H1 (cell line): ENCODE results near the gene TMEM273. TPM values are rescaled to one million over a fixed set of nuclear protein-coding genes. Genes with fewer than 3 reads are reported as not detected.

ENCODE experiments used
- CTCF ChIA-PET: fragments of 300-600 bp; sonication (Branson Sonifier 250); formaldehyde crosslinking; loops from one replicate; lab custom pipeline; 2021; ENCODE audit not compliant: partially characterized antibody; lab: Charles Lee
- POLR2A ChIA-PET: fragments of 300-600 bp; sonication (Branson Sonifier 250); formaldehyde crosslinking; loops from one replicate; lab custom pipeline; 2021; ENCODE audit warnings: inconsistent platforms; ENCODE audit not compliant: partially characterized antibody; lab: Charles Lee
- DNase-seq, 2 experiments: peaks; one replicate each; pipeline versions ENCODE4 v3.0.0 to v3.0.0-alpha.2; 2010 to 2022; ENCODE audit warnings: low spot score in 2 of 2, low read depth in 1 of 2, mixed read lengths in 1 of 2
- FAIRE-seq: peaks from 2 replicates; lab custom pipeline; 2011; peaks lifted over from hg19 to GRCh38; lab: Jason Lieb, UNC
- H2AFZ ChIP-seq: 2 replicates; pipeline ENCODE4 v1.8.1; 2012; ENCODE audit warnings: low read length, inconsistent platforms
- H2AK5ac ChIP-seq: 2 replicates; pipeline ENCODE4 v1.6.1; 2013; ENCODE audit warnings: low read depth, low read length
- H2BK120ac ChIP-seq: replicated peaks from 2 replicates; pipeline ENCODE3; 2013; ENCODE audit warnings: low read depth, low read length, inconsistent platforms
- H2BK12ac ChIP-seq: 2 replicates; pipeline ENCODE4 v1.6.1; 2013; ENCODE audit warnings: low read depth, low read length
- H2BK15ac ChIP-seq: 2 replicates; pipeline ENCODE4 v1.6.1; 2013; ENCODE audit warnings: low read length
- H2BK20ac ChIP-seq: 2 replicates; pipeline ENCODE4 v1.6.1; 2013; ENCODE audit warnings: low read length
- H2BK5ac ChIP-seq: 2 replicates; pipeline ENCODE4 v1.6.1; 2013; ENCODE audit warnings: low read depth, low read length
- H3K14ac ChIP-seq: 2 replicates; pipeline ENCODE4 v1.6.1; 2013; ENCODE audit warnings: inconsistent platforms; ENCODE audit not compliant: insufficient read length
- H3K18ac ChIP-seq: 2 replicates; pipeline ENCODE4 v1.6.1; 2013; ENCODE audit warnings: low read length; ENCODE audit errors: extremely low read depth
- H3K23ac ChIP-seq: 2 replicates; pipeline ENCODE4 v1.6.1; 2013; ENCODE audit warnings: inconsistent platforms; ENCODE audit not compliant: insufficient read length
- H3K23me2 ChIP-seq: 2 replicates; pipeline ENCODE4 v1.6.1; 2013; ENCODE audit warnings: low read depth, low read length
- H3K27ac ChIP-seq: 2 replicates; pipeline ENCODE4 v1.6.1; 2011; ENCODE audit warnings: low read depth, low read length, inconsistent platforms
- H3K27me3 ChIP-seq, 4 experiments: replicated peaks in 1 of 4; 1 replicate in 1 of 4; 2 replicates in 3 of 4; pipeline versions ENCODE4 v1.6.1 to v1.8.1; 2011 to 2013; ENCODE audit warnings: low read length in 3 of 4, mild to moderate bottlenecking in 3 of 4, inconsistent platforms in 2 of 4, mixed read lengths in 2 of 4, moderate library complexity in 1 of 4; ENCODE audit not compliant: control insufficient read depth in 3 of 4, insufficient read depth in 3 of 4; ENCODE audit errors: extremely low read depth in 1 of 4
- H3K36me3 ChIP-seq, 4 experiments: 2 replicates each; pipeline versions ENCODE4 v1.6.1 to v1.8.1; 2011 to 2013; ENCODE audit warnings: mild to moderate bottlenecking in 4 of 4, low read length in 3 of 4, moderate library complexity in 2 of 4, control low read depth in 1 of 4, inconsistent platforms in 1 of 4; ENCODE audit not compliant: insufficient read depth in 4 of 4, control insufficient read depth in 2 of 4
- H3K4ac ChIP-seq: replicated peaks from 2 replicates; pipeline ENCODE3; 2013; ENCODE audit warnings: low read length, low read depth, mixed read lengths, inconsistent platforms; ENCODE audit not compliant: insufficient read length
- H3K4me1 ChIP-seq, 4 experiments: replicated peaks in 1 of 4; 1 replicate in 1 of 4; 2 replicates in 3 of 4; pipeline versions ENCODE4 v1.6.1 to v1.8.1; 2011 to 2013; ENCODE audit warnings: low read length in 3 of 4, inconsistent platforms in 2 of 4, mixed read lengths in 1 of 4; ENCODE audit not compliant: insufficient read depth in 4 of 4, control insufficient read depth in 3 of 4
- H3K4me2 ChIP-seq, 2 experiments: 2 replicates each; pipeline versions ENCODE4 v1.6.1 to v1.8.1; 2011 to 2013; ENCODE audit warnings: low read depth in 2 of 2, low read length in 2 of 2, control low read depth in 1 of 2, inconsistent platforms in 1 of 2, mild to moderate bottlenecking in 1 of 2; ENCODE audit not compliant: insufficient read depth in 1 of 2
- H3K4me3 ChIP-seq, 4 experiments: fragments of 200-600, 300-600 bp in 1 of 4; sonication (generic), shearing (Covaris generic), sonication (Bioruptor Twin) in 1 of 4; 2 replicates each; pipeline versions ENCODE4 v1.5.1 to v1.8.1; 2011 to 2016; ENCODE audit warnings: low read length in 4 of 4, low read depth in 3 of 4, control low read depth in 2 of 4, inconsistent platforms in 2 of 4, mild to moderate bottlenecking in 2 of 4, mixed read lengths in 1 of 4, moderate library complexity in 1 of 4; ENCODE audit not compliant: insufficient read depth in 2 of 4; ENCODE audit errors: extremely low read depth in 1 of 4
- H3K56ac ChIP-seq: replicated peaks from 2 replicates; pipeline ENCODE3; 2013; ENCODE audit warnings: low read depth, mild to moderate bottlenecking, mixed read lengths, low read length, inconsistent platforms; ENCODE audit not compliant: insufficient read length
- H3K79me1 ChIP-seq: 2 replicates; pipeline ENCODE4 v1.6.1; 2013; ENCODE audit warnings: low read depth, low read length, control low read depth
- H3K79me2 ChIP-seq, 2 experiments: 2 replicates each; pipeline versions ENCODE4 v1.6.1 to v1.8.1; 2012 to 2013; ENCODE audit warnings: low read length in 2 of 2, mild to moderate bottlenecking in 2 of 2, inconsistent platforms in 1 of 2; ENCODE audit not compliant: insufficient read depth in 2 of 2, control insufficient read depth in 1 of 2
- H3K9ac ChIP-seq, 4 experiments: replicated peaks in 1 of 4; 1 replicate in 1 of 4; 2 replicates in 3 of 4; pipeline versions ENCODE4 v1.6.1 to v1.8.1; 2011 to 2013; ENCODE audit warnings: low read depth in 3 of 4, low read length in 3 of 4, control low read depth in 2 of 4, mild to moderate bottlenecking in 2 of 4, moderate library complexity in 2 of 4, inconsistent platforms in 1 of 4; ENCODE audit errors: extremely low read depth in 1 of 4
- H3K9me3 ChIP-seq, 2 experiments: 2 replicates each; pipeline versions ENCODE4 v1.6.1 to v1.8.1; 2012 to 2013; ENCODE audit warnings: mild to moderate bottlenecking in 2 of 2, moderate library complexity in 2 of 2, control low read depth in 1 of 2, inconsistent platforms in 1 of 2, low read depth in 1 of 2, low read length in 1 of 2, mixed read lengths in 1 of 2; ENCODE audit not compliant: insufficient read depth in 2 of 2
- H4K20me1 ChIP-seq, 2 experiments: replicated peaks in 1 of 2; 2 replicates each; pipeline versions ENCODE3 to v1.8.1; 2011 to 2013; ENCODE audit warnings: inconsistent platforms in 2 of 2, low read length in 2 of 2, mild to moderate bottlenecking in 1 of 2; ENCODE audit not compliant: insufficient read depth in 2 of 2, control insufficient read depth in 1 of 2
- H4K5ac ChIP-seq: 2 replicates; pipeline ENCODE4 v1.6.1; 2013; ENCODE audit warnings: low read length, low read depth, mixed read lengths, inconsistent platforms; ENCODE audit not compliant: insufficient read length
- H4K8ac ChIP-seq: 2 replicates; pipeline ENCODE4 v1.8.0; 2013; ENCODE audit warnings: mild to moderate bottlenecking, moderate library complexity, low read length, inconsistent platforms; ENCODE audit not compliant: insufficient read depth; ENCODE audit errors: extremely low read depth
- H4K91ac ChIP-seq: replicated peaks from 2 replicates; pipeline ENCODE3; 2013; ENCODE audit warnings: low read length, mixed read lengths, inconsistent platforms; ENCODE audit not compliant: insufficient read length
- BCL11A ChIP-seq, 2 experiments: IDR thresholded peaks; one replicate each; pipeline ENCODE4 v1.6.1; 2011; ENCODE audit warnings: low read depth in 2 of 2, low read length in 2 of 2, mild to moderate bottlenecking in 2 of 2
- WGBS, 2 experiments: shearing (Covaris generic) in 1 of 2; methylation state at CpG; one replicate each; pipeline versions ENCODE4 v1.1.6 to v1.1.7; 2013 to 2015; ENCODE audit warnings: low lambda C conversion rate in 2 of 2, mixed read lengths in 2 of 2, inconsistent platforms in 1 of 2, low coverage in 1 of 2, missing lambda C conversion rate in 1 of 2; ENCODE audit not compliant: insufficient replicate concordance in 2 of 2, insufficient coverage in 1 of 2, insufficient read length in 1 of 2; ENCODE audit errors: extremely low coverage in 1 of 2, missing lambda C conversion rate in 1 of 2; 5-methylcytosine and 5-hydroxymethylcytosine counted together
- polyA plus RNA-seq, 7 experiments: library from polyadenylated mRNA; depleted of rRNA in 3 of 7; stranded (reverse) in 5 of 7; unstranded in 2 of 7; fragments of >200 nt in 5 of 7; fragments of 200-250 nt in 2 of 7; gene quantifications; 1 replicate in 5 of 7; 2 replicates in 1 of 7; 4 replicates in 1 of 7; pipeline versions ENCODE4 v1.2.1 to v1.2.3, GENCODE V29; 2011 to 2013; ENCODE audit warnings: missing spikeins in 2 of 7, mixed read lengths in 2 of 7
- total RNA-seq: library from RNA; stranded (reverse); fragmentation: NEBNext Ultra II Directional; extraction: Animal tissue kit (Norgen Biotek cat#: 25700); gene quantifications from 2 replicates; pipeline ENCODE4 v1.2.1, GENCODE V29; 2021

Gene TMEM273
- total and polyA plus RNA-seq, 2 of the 8 experiments (the other 6 are each of a cell fraction or from before 2014, with no cell fraction given), result not detected

DNA sequence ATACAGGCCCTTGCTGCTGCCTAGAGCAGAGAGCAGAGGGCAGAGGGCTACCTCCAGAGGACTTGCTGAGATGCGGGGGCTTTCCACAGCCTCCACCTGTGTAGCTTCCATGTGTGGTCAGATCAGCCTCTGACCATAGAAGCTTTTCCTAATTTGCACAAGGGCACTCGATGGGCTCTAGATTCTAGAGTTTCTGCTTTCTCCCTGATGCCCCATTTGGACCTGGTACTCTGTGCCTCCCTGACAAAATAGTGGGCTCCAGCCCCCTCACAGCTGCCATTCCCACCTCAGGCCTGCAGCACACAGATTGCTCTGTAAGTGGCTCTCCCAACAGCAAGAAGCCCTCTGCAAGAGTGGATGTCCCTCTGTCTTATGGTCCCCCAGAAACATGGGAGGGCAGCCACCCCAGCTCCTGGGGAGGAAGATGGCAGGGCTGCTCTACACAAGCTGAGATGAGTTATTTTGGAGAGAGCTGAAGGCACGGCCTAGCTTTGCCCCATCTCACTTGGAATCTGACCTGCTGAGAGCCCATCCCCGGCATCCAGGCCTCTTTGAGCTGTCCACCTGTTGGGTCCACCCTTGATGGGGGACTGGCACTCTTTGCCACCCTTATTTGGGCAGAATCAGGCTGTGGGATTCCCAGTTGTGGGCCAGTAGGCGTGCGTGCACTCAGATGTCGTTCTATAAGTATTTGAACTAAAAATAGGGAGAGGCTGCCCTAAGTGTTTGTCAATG, 16.7 kb downstream of the TMEM273 start:
- DNase-seq (peak in 1 of 2 experiments; percentile 19), FAIRE-seq (no peak)
- H4K20me1 ChIP-seq, result no peaks in the 10 kb centered on the region
- no peak overlapping the region for H3K9ac ChIP-seq
- ChIA-PET POLR2A (no interaction called here), CTCF (interaction anchor here (0.8 to 4.6 kb wide), 9 partner anchors 8 to 513 kb away, joined by 3 to 49 read pairs (median 4); partner anchors contain the start of gene TMEM273)
- no peaks in the 10 kb centered on the region; a peak in 1 of 7 replicates for H3K27me3 ChIP-seq
- H3K18ac ChIP-seq, result no peak overlapping the region
- no peak overlapping the region for H2BK15ac ChIP-seq
- H2BK12ac ChIP-seq, result no peak overlapping the region
- H2BK20ac ChIP-seq, result no peak overlapping the region
- H3K4me1 ChIP-seq, result no peaks in the 10 kb centered on the region; a peak in 1 of 7 replicates
- H2BK120ac ChIP-seq, result no peak overlapping the region
- H3K56ac ChIP-seq, result no peak overlapping the region
- H4K5ac ChIP-seq, result no peak overlapping the region
- H3K9me3 ChIP-seq, result no peaks in the 10 kb centered on the region
- H3K79me1 ChIP-seq, result no peaks in the 10 kb centered on the region
- H3K27ac ChIP-seq, result no peak overlapping the region
- H3K4me2 ChIP-seq, result no peak overlapping the region
- no peak overlapping the region for H3K4me3 ChIP-seq
- H3K23me2 ChIP-seq, result no peaks in the 10 kb centered on the region
- no peak overlapping the region for H2BK5ac ChIP-seq
- no peaks in the 10 kb centered on the region for H3K79me2 ChIP-seq
- no peak overlapping the region for H3K14ac ChIP-seq
- no peak overlapping the region for H4K8ac ChIP-seq
- H4K91ac ChIP-seq, result no peak overlapping the region
- no peak overlapping the region for H3K4ac ChIP-seq
- WGBS, 2 experiments, result 77% methylated on average over 7 of the region's 7 CpGs; no CpG with 5 or more reads in 1 of the 2 experiments
- H3K36me3 ChIP-seq, result no peaks in the 10 kb centered on the region
- no peak overlapping the region for H2AK5ac ChIP-seq
- H3K23ac ChIP-seq, result no peak overlapping the region
- no peak overlapping the region for H2AFZ ChIP-seq
- no peak for TF ChIP-seq BCL11A (IDR thresholded peaks at IDR 0.05; ENCODE audit: low read depth in 2 of 2, low read length in 2 of 2)
